Mucosa of descending colon (tissue), 3 donors: Measurements from ENCODE around the gene BRME1. TPM values are rescaled to one million over a fixed set of nuclear protein-coding genes. Genes with fewer than 3 reads are reported as not detected.

ENCODE experiments used
- ATAC-seq: fragments of 200-7000 bp; cut with Tn5 transposase; one replicate; pipeline ENCODE4 v1.9.1; 2020; ENCODE audit warnings: mild to moderate bottlenecking, moderate library complexity
- DNase-seq, 3 donors: peaks; one replicate each; pipeline ENCODE4 v3.0.0-alpha.2; 2020
- H3K36me3 ChIP-seq: fragments of 200-600 bp; one replicate; pipeline ENCODE4 v1.8.0; 2021; ENCODE audit warnings: low read depth, mild to moderate bottlenecking
- H3K4me1 ChIP-seq: fragments of 200-600 bp; one replicate; pipeline ENCODE4 v1.8.0; 2021; ENCODE audit warnings: low read depth, mild to moderate bottlenecking
- H3K4me3 ChIP-seq: fragments of 200-600 bp; one replicate; pipeline ENCODE4 v1.8.0; 2021; ENCODE audit warnings: mild to moderate bottlenecking
- H3K9me3 ChIP-seq: fragments of 200-600 bp; one replicate; pipeline ENCODE4 v1.8.0; 2021; ENCODE audit warnings: mild to moderate bottlenecking
- CTCF ChIP-seq: fragments of 200-600 bp; IDR thresholded peaks from one replicate; pipeline ENCODE4 v1.8.0; 2022; ENCODE audit warnings: antibody characterized with exemption, mild to moderate bottlenecking
- intact Hi-C, 2 donors: fragments of 100-400 bp; cut with DNase I in 1 of 2; cut with micrococcal nuclease in 1 of 2; formaldehyde crosslinking; loops; one replicate each; pipeline versions ENCODE4 v1.11.0 to v1.11.1; 2022; cut with DNase I, micrococcal nuclease
- total RNA-seq, 3 donors: library from RNA; stranded (reverse); fragmentation: NEBNext Ultra II Directional in 2 of 3; extraction: Animal tissue kit (Norgen Biotek cat#: 25700) in 2 of 3; gene quantifications; one replicate each; pipeline versions ENCODE4 v1.2.1 to v1.2.4, GENCODE V29; 2021 to 2023
- donor health status: DM: no; HTN: no; CAD: no; lungs with moderate emphysema.
- donor health status: DM: no; HTN: no; CAD: no.
- donor health status: DM: no; HTN: yes; CAD: no.

The BRME1 gene
- total RNA-seq, 3 donors from 2014 or later: 5.5 to 12.9 (median 10.8) TPM

GRCh38 chr19:13937479-13938300 lies 31.8 kb upstream of the BRME1 start:
- intact Hi-C loops: no loop called here
- Histone ChIP-seq H3K9me3 (no peaks in the 10 kb centered on the region), H3K4me1 (peaks cover 4% of the 10 kb centered on the region), H3K36me3 (no peaks in the 10 kb centered on the region), H3K4me3 (no peak overlapping the region)
- TF ChIP-seq CTCF: no peak
- no peak for DNase-seq
- ATAC-seq: peak; percentile 5

GRCh38 chr19:13935765-13936510 lies 30.0 kb upstream of the BRME1 start:
- intact Hi-C loops: no loop called here
- H3K9me3 ChIP-seq: no peaks in the 10 kb centered on the region
- ATAC-seq: no peak
- DNase-seq: no peak
- TF ChIP-seq CTCF: no peak
- no peak overlapping the region for H3K4me3 ChIP-seq
- peaks cover 4% of the 10 kb centered on the region for H3K4me1 ChIP-seq
- no peaks in the 10 kb centered on the region for H3K36me3 ChIP-seq

GRCh38 chr19:13934785-13935109 lies 28.8 kb upstream of the BRME1 start:
- no peaks in the 10 kb centered on the region for H3K9me3 ChIP-seq
- peaks cover 4% of the 10 kb centered on the region for H3K4me1 ChIP-seq
- TF ChIP-seq CTCF: no peak
- intact Hi-C loops: no loop called here
- no peak for DNase-seq
- ATAC-seq: no peak
- H3K4me3 ChIP-seq: no peak overlapping the region
- no peaks in the 10 kb centered on the region for H3K36me3 ChIP-seq

- no peak overlapping the region for H3K4me3 ChIP-seq
- H3K36me3 ChIP-seq: no peaks in the 10 kb centered on the region
- DNase-seq (no peak), ATAC-seq (peak; percentile 12)
- intact Hi-C loops: no loop called here
- TF ChIP-seq CTCF: no peak
- no peaks in the 10 kb centered on the region for H3K9me3 ChIP-seq
- peaks cover 4% of the 10 kb centered on the region for H3K4me1 ChIP-seq
These were observed 27.0 kb upstream of the BRME1 start for GRCh38 chr19:13932911-13933393.

GRCh38 chr19:13932149-13932637 lies 26.3 kb upstream of the BRME1 start:
- Histone ChIP-seq H3K9me3 (no peaks in the 10 kb centered on the region), H3K4me3 (no peak overlapping the region), H3K36me3 (no peaks in the 10 kb centered on the region), H3K4me1 (peaks cover 4% of the 10 kb centered on the region)
- ATAC-seq (no peak), DNase-seq (no peak)
- no peak for TF ChIP-seq CTCF
- intact Hi-C loops: no loop called here
